Renal cortical epithelial cell (primary cell): ENCODE results near the gene MRPS7. TPM values are rescaled to one million over a fixed set of nuclear protein-coding genes. Genes with fewer than 3 reads are reported as not detected.

Experiments
- DNase-seq: peaks from one replicate; pipeline ENCODE4 v3.0.0-alpha.2; 2011; ENCODE audit warnings: low read depth
- total RNA-seq: library from RNA; depleted of rRNA; stranded (reverse); fragments of >200 nt; gene quantifications from 2 replicates; pipeline ENCODE4 v1.2.3, GENCODE V29; 2014

MRPS7 gene
- 45.9 and 61.5 TPM in 2 replicates for total RNA-seq

DNA sequence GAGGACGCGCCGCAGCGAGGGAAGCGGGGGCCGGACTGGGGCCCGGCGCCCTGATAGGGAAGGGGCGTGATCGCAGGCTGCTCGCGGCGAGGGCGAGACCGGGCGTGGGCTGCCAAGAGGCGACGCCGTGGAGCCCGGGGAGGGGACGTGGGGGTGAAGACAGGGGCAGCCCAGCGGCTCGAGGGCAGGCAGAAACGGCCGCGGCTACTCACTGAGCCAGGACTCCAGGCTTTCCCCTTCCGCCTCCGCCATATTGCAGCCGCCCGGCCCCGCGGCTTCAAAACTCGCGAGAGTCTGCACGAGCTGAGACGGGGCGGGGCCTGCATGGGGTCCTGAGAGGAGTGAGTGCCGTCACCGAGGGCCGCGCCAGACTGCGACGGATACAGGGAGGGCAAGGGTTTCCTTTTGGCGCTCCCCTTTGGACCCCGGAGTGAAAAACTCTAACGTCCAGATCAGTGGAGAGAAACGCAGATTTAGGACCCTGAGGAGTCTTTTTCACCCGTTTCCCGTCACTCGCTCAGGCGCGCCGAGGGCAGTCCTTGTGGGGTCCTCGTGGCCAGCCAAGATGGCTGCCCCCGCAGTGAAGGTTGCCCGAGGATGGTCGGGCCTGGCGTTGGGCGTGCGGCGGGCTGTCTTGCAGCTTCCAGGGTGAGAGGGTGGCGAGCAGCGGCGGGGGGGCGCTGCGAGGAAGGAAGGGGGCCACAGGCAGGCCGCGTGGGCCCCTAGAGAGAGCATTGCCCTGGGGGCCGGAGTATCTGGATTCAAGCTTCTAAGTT, at the start of gene MRPS7, which contains the start of gene GGA3:
MRPS7 (plus strand) TSS at position 544 of the 776 bp plus-strand sequence; CDS start at position 566, 22 bp downstream.
GGA3 (minus strand) TSS at position 271 of the 776 bp plus-strand sequence; CDS start at position 252, 19 bp downstream.
- peak; percentile 70 for DNase-seq

DNA sequence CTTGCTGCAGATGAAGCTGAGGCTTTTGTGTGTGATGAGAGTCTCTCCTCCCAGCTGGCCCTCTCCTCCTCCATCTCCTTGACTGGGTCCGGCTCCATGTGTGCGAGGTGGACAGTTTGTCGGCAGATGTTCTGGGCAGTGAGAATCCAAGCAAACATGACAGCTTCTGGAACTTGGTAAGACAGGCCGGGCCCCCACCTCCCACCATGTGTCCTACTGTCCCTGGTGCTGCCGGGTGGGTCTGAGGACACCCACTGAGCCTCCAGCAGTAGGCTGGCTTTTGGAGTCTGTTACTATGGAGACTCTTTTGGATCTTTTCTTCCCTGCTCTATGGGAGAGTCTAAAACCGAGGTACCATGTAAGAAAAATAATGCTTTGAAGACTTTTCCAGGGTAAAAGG, 43.5 kb upstream of the MRPS7 start:
- DNase-seq: no peak

DNA sequence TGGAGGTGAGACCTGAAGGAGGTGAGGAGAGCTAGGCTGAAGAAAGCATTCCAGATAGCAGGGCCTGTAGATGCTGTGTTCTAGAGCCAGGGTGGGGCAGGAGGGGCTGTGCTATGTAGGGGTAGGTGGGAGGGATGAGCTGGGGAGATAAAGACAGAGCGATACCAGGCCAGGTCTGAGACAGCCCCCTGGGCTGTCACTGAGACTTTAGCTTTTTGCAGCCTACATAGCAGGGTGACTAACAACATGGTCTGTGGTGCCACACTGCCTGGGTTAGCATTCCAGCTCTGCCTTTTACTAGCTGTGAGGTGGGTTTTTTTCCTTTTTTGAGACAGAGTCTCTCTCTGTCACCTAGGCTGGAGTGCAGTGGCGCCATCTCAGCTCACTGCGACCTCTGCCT, 41.9 kb upstream of the MRPS7 start:
- no peak for DNase-seq

DNA sequence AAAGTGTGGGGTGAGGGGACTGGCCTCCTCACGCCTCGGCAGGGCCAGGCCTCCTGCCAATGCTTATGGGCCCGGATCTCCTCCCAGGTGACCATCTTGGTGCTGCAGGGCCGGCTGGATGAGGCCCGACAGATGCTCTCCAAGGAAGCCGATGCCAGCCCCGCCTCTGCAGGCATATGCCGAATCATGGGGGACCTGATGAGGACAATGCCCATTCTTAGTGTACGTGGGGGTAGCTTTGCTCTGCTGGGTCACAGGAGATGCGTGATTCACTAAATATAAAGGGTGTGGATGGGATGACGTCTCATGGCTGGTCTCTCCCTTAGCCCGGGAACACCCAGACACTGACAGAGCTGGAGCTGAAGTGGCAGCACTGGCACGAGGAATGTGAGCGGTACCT, 36.7 kb upstream of the MRPS7 start:
- DNase-seq: no peak

DNA sequence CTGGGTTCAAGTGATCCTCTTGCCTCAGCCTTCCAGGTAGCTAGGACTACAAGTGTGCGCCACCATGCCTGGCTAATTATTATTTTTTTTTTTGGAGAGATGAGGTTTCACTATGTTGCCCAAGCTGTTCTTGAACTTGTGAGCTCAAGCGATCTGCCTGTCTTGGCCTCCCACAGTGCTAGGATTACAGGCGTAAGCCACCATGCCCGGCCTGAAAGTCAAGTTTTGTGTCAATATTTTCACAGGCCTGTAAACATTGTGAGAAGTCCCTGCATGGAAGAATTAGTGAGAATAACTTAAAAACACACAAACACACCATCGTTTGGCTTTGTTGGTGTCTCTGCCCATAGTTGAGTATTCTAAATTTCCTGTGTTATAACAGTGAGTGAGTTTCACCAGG, 34.0 kb upstream of the MRPS7 start:
- DNase-seq: no peak

DNA sequence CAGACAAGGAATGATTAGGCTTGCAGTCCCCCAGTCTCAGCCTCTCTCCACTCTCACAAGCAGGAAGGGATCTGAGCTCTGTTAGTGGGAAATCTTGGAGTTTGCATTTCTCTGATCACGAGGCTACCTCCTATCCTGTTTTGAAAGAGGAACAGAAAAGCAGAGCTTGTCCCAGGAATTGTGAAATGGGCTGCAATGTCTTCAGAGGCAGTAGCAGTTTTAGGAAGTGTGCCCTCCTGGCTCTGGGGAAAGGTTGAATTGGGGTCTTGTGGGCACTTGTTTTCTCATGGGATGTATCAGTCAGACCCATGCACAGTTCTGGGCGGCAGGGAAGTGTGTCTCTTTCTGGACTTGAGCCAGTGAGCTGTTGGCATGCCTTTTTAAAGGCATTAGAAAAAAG, 33.4 kb upstream of the MRPS7 start:
- DNase-seq: no peak

DNA sequence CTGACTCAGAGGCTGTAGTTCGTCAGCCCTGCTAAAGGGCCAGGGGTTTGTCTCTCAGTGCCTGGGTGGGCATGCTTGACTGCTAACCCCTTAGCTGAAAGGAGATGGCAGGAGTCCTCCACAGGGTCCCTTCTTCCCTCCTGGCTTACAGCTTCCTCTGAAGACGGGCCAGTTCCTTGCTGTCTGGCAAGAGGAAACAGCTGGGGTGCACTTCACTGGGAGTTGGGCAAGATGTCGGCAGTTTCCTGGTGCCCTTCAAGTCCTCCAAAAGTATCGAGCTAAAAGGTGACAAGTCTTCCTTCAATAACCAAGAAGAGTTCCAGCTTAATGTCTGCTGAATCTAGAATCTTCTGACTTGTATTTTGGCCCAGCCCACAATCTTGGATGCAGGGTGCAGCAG, 32.8 kb upstream of the MRPS7 start:
- no peak for DNase-seq

DNA sequence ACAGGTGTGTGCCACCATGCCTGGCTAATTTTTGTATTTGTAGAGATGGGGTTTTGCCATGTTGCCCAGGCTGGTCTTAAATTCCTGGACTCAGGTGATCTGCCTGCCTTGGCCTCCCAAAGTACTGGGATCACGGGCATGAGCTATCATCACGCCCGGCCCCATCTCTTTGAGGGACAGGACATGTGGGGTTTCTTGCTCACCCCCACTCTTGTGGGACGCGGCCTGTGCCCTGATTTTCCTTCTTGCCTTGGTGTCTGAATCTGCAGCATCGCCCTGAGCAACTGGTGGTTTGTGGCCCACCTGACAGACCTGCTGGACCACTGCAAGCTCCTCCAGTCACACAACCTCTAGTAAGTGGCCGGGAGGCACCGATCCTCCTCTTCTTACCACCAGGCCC, 30.6 kb upstream of the MRPS7 start:
- no peak for DNase-seq

DNA sequence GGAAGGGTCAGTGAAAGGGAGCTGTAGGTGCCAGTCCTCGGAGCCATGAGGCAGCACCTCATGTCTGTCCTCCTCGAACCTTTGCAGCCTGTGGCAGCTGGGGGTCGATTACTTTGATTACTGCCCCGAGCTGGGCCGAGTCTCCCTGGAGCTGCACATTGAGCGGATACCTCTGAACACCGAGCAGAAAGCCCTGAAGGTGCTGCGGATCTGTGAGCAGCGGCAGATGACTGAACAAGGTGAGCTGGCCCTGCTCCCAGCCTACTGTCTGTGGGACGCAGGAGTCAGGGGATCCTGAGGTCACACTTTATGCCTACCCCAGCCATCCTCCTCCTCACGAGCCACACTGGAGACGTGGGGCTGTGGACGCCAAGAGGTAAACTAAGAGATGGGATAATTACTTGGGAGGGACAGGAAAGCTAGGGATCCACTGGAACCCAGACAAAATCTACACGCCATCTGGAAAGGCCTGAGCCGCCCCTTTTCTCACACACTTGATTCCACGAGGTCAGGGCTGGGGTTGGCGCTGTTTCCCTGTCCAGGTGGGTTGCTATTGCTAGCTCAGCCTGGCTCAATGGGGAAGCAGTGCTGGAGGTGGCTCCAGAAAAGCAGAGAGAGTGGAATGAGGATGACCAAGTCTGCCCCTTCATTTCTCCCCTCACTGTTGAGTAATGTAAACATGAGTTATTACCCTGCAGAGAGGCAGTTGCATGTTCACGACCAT, 29.8 kb upstream of the MRPS7 start:
- DNase-seq: no peak

DNA sequence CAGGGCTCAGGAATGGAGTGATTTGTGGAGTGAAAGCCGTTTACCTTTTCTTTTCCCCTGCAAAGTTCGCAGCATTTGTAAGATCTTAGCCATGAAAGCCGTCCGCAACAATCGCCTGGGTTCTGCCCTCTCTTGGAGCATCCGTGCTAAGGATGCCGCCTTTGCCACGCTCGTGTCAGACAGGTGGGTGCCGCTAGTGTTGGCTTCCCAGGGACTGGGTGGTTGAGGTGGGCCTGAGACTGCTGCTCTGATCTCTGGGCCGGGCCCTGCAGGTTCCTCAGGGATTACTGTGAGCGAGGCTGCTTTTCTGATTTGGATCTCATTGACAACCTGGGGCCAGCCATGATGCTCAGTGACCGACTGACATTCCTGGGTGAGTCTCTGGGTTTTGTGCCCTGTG, 28.9 kb upstream of the MRPS7 start:
- DNase-seq: no peak

DNA sequence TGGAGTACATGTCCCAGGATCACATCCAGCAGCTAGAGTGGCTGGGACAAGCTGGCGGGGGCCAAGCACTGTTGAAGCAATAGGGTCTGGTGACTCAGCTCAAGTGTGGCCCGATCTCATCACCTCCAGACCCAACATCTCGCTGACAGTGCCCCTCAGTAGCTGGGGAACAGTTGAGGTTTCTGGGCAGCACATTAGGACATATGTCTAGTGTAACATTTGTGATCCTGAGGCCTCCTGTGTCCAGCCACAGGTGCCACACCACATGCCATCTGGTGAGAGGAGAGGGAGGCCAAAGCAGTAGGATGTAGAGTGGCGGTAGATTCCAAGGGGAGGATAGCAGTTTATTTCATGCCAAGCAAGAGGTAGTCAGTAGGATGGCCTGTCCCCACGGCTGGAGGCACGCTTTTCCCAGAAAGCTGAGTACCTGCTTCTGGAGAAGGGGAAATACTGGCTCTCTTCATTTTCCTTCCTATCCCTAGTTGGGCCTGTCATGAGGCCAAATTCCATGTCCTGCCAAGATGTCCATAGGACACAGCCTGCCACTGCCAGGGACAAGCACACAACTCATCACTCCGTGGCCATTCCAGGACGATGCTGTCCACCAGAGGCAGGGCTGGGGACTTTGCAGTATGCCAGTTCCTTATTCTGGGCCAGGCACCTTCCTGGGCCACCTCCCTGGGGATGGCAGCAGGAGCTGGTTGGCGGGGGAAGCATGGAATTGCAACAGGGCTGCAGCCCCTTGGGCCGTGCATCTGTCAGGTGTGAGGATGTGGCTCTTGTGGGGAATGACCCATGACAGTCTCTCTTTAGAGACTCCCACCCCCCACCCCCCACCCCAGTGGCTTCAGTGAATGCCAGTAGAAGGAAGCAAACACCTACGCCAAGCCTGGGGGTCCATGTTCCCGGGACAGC, 24.3 kb upstream of the MRPS7 start:
- no peak for DNase-seq

DNA sequence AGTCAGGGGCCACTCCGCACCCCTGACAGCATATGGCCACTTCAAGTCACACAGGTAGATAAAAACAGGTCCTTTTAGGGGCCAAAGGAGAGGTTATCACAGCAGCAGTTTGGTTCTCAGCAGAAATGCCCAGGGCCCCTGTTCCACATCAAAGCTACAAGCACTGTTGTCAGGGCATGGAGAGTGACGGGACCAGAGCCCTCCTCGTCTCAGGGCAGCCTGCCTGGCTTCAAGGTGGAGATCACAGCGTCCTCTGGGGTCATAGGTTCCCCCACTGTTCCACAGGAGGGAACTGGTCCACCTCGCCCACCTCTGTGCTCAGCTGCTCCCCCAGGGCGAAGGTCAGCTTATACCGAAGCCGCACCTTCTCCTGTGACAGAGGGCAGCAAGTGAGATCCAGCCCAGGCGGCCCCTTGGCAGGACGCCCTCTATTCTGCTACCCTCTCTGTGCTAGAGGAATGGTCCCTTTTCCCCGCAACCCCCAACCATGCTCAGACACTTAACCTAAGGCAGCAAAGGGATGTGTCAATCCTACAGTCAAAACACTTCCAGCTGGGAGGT, 23.6 kb upstream of the MRPS7 start:
- no peak for DNase-seq

DNA sequence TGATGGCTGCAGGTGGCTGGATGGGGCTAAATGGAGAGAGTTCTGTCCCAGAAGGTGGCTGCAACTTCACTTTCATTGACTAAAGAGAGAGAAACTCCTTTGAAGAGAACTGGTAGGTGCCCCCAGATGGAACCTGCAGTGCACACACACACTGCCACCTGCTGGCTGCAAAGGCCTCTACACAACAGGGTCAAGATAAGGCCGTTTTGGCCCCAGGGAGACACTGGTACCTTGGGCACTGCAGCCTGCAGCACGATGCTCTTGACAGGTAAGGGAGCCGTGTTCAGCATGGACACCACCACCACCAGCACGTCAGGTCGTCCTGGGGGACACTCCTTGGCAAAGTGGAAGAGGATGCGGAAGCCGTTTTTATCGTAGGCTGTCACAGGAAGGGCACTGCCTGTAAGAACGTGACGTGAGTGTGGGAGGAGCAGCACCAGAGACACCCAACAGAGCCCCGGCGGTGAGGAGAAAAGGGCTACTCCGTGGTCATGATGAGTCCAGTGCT, 22.9 kb upstream of the MRPS7 start:
- peak; percentile 58 for DNase-seq

DNA sequence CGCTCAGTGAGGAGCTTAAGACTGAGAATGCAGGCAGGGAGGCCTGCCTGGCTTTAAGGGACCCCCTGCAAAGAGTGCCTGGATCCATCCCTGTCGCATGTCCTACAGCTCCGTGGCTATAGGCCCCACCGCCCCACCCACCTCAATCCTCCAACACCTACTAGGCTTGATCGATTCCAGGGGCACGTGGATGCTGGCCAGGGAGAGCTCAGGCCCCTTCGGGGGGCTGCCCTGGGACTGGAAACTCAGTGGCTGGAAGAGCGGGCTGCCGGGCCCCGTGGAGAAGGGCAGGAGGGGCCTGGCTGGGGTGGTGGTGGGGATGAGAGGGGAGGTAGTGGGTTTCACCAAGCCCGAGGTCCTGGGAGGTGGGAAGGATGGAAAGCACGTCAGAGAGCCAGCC, 22.5 kb upstream of the MRPS7 start:
- DNase-seq: no peak

DNA sequence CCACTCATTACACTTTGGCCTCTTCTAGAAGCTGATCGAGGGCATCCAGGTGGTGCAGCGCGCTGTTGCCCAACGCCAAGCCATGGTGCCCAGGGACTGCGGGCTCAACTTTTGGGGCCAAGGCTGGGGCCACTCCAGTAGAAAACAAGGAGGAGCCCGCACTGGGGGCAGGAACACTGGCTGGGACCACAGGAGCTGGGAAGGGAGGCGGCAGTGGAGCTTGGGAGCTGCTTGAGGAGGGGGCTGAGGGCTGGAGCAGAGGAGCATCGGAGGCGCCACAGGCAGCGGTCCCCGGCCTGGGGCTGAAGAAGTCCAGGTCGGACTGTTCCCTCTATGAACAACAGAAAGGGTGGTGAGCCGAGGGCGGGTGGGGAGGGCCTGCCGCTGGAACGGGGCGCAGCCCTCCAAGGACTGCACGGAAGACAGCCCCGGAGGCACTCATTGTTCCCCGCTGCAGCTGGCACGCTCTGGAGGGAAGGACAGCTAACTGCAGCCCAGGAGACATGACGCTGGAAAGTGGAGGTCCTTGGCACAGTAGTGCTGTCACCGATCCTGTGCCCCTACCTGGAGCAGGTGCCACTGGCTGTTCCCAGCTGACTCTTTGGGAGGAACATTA, 21.8 kb upstream of the MRPS7 start:
- no peak for DNase-seq

DNA sequence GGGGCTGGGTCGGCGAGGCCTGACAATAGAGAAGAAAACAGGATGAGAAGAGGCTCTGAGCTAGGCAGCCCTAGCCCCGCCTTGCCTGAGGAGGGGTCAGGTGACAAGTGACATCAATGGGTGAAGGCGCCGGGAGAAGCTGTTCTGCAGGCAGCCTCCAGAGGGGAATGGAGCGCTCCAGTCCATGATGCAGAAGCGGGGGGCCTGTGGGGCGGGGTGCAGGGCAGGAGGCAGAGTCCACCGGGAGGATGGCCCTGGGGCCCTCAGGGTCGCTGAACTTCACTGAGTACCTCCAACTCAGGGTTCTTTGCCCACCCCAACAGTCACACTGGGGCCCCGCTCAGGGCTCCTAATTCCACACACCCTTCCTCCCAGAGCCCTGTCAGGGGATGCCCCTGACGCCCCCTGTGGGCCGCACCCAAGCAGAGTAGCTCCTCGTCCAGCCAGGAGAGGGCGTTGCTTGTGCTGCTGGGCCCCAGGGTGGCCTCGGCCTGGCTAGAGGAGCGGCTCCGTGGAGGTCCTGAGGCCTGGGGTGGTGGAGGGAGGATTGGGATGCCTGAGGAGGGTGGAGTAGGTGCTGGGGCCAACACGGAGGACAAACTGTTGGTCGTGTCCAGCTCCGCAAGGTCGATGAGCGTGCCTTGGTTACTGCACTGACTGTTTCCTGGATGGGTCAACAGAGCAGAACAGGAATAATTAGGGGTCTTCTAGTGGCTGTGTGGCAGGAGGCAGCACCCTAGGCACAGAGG, 21.1 kb upstream of the MRPS7 start:
- no peak for DNase-seq

DNA sequence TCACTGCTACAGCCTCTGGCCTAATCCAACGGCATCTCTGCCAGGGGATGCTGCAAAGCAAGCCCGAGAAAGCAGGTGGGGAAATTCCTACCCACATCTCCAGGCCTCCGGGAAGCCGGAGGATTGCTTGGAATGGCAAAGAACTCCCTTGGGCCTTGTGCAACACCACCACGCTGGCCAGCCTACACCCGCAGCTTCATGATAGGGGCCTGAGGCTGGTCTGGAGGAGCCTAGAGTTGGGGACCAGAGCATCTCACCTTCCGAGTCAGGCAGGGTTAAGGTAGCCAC, 20.6 kb upstream of the MRPS7 start:
- DNase-seq: no peak

DNA sequence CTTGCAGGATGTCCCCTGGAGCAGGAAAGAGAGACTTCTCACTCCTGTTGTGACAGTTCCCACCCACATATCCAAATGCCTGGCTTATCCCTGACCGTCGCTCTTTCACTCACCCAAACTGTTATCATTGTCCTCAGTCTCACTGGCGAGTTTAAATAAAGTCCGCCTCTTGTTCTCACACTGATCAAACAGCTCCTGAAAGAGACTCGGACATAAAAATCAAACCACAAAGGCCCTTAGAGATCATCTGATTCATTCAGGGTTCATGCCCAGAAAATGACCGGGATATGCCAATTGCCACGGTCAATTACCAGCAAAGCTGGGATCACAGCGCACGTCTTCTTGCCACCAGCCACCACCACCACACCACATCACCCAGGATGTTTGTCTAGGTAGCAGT, 20.2 kb upstream of the MRPS7 start:
- DNase-seq: no peak

DNA sequence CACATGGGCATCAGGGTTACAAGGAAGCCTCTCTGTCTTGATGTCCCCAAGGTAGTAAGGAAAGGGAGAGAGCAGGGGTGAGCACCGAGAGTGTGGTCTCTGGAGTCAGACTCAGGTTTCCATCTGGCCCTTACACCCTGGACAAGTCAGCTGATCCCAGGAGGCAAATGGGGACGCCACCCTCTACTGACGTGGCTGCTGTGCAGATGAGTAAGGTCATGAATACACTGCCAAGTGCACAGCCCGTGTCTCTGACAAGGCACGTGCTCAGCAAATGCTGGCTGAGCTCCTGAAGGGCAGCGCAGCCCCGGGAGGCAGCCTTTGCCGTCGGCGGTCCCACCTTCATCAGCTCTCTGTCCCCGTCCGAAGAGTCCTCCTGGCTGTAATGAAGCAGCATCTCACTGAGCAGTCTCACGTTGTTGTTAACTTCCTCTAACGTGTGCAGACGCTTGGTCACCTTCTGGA, 19.7 kb upstream of the MRPS7 start:
- no peak for DNase-seq

DNA sequence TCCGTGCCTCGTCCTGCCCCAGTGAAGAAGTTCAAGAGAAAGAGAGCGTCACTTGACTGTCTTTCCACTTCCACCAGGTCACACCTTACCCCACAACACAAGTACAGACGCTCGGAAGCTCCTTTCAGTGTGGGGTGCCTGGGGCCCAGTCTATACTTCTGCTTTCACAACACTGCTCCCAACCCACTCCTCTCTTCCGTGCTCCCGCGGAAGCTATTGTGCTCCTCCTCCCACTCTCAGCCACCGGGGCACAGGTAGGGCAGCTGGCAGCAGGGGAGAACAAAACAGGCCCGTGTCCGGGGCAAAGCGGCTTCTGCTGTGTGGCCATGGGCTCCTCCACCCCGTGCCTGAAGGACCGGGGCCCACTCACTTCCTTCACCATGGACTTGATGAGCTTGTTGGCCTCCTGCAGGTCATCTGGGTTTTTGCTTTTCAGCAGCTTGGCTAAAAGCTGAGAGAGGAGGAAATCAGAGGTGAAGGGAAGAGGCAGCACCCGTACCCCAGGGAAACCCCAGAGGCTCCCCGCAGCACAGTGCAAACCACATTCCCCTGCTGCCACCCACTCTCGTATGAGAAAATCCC, 19.1 kb upstream of the MRPS7 start:
- DNase-seq: no peak
